Measurements from ENCODE around the gene KIAA1671. TPM values are rescaled to one million over a fixed set of nuclear protein-coding genes. Genes with fewer than 3 reads are reported as not detected.
A peak's percentile ranks its signal among the peaks of the same experiment; 100 is the strongest.

The KIAA1671 gene
- total RNA-seq, 4 donors from 2014 or later = 30.6 to 52.7 (median 39.9) TPM

- H3K4me3 ChIP-seq = no peak overlapping the region
- H3K4me1 ChIP-seq = peaks cover 0 to 37% (median 0%) of the 10 kb centered on the region in 4 donors
- TF ChIP-seq POLR2A (IDR thresholded peaks at IDR 0.05) = no peak
- no peak for TF ChIP-seq EP300 (IDR thresholded peaks at IDR 0.05)
- no peak for TF ChIP-seq CTCF (IDR thresholded peaks at IDR 0.05)
- DNase-seq (ENCODE audit: low spot score in 2 of 2) = no peak
- no peaks in the 10 kb centered on the region for H3K27me3 ChIP-seq
- H3K9me3 ChIP-seq = no peaks in the 10 kb centered on the region
- H3K27ac ChIP-seq = peak overlapping the region in 1 of 4 donors; percentile 28
- no peaks in the 10 kb centered on the region for H3K36me3 ChIP-seq
- WGBS, 2 donors = 90 to 92% methylated on average over 6 of the region's 6 CpGs
Measured at GRCh38 chr22:25137577-25138525, 185.3 kb downstream of the KIAA1671 start.

- TF ChIP-seq POLR2A (IDR thresholded peaks at IDR 0.05) = no peak
- no peak for TF ChIP-seq EP300 (IDR thresholded peaks at IDR 0.05)
- WGBS, 2 donors = 22 to 41% methylated on average over 2 of the region's 2 CpGs
- Histone ChIP-seq H3K36me3 (no peaks in the 10 kb centered on the region), H3K4me1 (peaks cover 0 to 27% (median 0%) of the 10 kb centered on the region in 4 donors), H3K4me3 (no peak overlapping the region), H3K9me3 (no peaks in the 10 kb centered on the region), H3K27me3 (no peaks in the 10 kb centered on the region), H3K27ac (peak overlapping the region in 1 of 4 donors; percentile 1)
- no peak for DNase-seq (ENCODE audit: low spot score in 2 of 2)
Measured at GRCh38 chr22:25139062-25139461, 186.5 kb downstream of the KIAA1671 start.

GRCh38 chr22:25142102-25142501 lies 189.6 kb downstream of the KIAA1671 start:
- H3K36me3 ChIP-seq = no peaks in the 10 kb centered on the region
- H3K27me3 ChIP-seq = no peaks in the 10 kb centered on the region
- H3K4me3 ChIP-seq = no peak overlapping the region
- no peak for TF ChIP-seq POLR2A (IDR thresholded peaks at IDR 0.05)
- no peak for TF ChIP-seq EP300 (IDR thresholded peaks at IDR 0.05)
- TF ChIP-seq CTCF (IDR thresholded peaks at IDR 0.05) = no peak
- DNase-seq (ENCODE audit: low spot score in 2 of 2) = no peak
- H3K4me1 ChIP-seq = peaks cover 0 to 23% (median 0%) of the 10 kb centered on the region in 4 donors
- H3K9me3 ChIP-seq = no peaks in the 10 kb centered on the region
- no peak overlapping the region for H3K27ac ChIP-seq
- WGBS, 2 donors = 61 to 75% methylated on average over 7 of the region's 7 CpGs

GRCh38 chr22:25143156-25144076 lies 190.9 kb downstream of the KIAA1671 start:
- H3K9me3 ChIP-seq = no peaks in the 10 kb centered on the region
- H3K27me3 ChIP-seq = no peaks in the 10 kb centered on the region
- 75 to 83% methylated on average over 5 of the region's 5 CpGs for WGBS, 2 donors
- TF ChIP-seq CTCF (IDR thresholded peaks at IDR 0.05) (no peak), POLR2A (IDR thresholded peaks at IDR 0.05) (no peak), EP300 (IDR thresholded peaks at IDR 0.05) (no peak)
- no peaks in the 10 kb centered on the region for H3K36me3 ChIP-seq
- no peak overlapping the region for H3K4me3 ChIP-seq
- H3K27ac ChIP-seq = no peak overlapping the region
- no peak for DNase-seq (ENCODE audit: low spot score in 2 of 2)
- H3K4me1 ChIP-seq = peaks cover 0 to 33% (median 0%) of the 10 kb centered on the region in 4 donors

- Histone ChIP-seq H3K27me3 (no peaks in the 10 kb centered on the region), H3K27ac (no peak overlapping the region), H3K9me3 (no peaks in the 10 kb centered on the region), H3K4me1 (peaks cover 0 to 29% (median 0%) of the 10 kb centered on the region in 4 donors), H3K4me3 (no peak overlapping the region), H3K36me3 (no peaks in the 10 kb centered on the region)
- DNase-seq (ENCODE audit: low spot score in 2 of 2) = no peak
- 87 to 94% methylated on average over 2 of the region's 2 CpGs for WGBS, 2 donors
- TF ChIP-seq EP300 (IDR thresholded peaks at IDR 0.05) = no peak
- TF ChIP-seq CTCF (IDR thresholded peaks at IDR 0.05) = no peak
- no peak for TF ChIP-seq POLR2A (IDR thresholded peaks at IDR 0.05)
Measured at GRCh38 chr22:25144522-25144921, 192.0 kb downstream of the KIAA1671 start.
